GM12801 (cell line): Measurements from ENCODE around the gene COL5A1.

Experiments used
- CTCF ChIP-seq: IDR thresholded peaks from one replicate; pipeline ENCODE4 v1.5.1; 2011; ENCODE audit warnings: control low read depth; ENCODE audit not compliant: insufficient read length; ENCODE audit errors: extremely low read depth

The COL5A1 gene

DNA sequence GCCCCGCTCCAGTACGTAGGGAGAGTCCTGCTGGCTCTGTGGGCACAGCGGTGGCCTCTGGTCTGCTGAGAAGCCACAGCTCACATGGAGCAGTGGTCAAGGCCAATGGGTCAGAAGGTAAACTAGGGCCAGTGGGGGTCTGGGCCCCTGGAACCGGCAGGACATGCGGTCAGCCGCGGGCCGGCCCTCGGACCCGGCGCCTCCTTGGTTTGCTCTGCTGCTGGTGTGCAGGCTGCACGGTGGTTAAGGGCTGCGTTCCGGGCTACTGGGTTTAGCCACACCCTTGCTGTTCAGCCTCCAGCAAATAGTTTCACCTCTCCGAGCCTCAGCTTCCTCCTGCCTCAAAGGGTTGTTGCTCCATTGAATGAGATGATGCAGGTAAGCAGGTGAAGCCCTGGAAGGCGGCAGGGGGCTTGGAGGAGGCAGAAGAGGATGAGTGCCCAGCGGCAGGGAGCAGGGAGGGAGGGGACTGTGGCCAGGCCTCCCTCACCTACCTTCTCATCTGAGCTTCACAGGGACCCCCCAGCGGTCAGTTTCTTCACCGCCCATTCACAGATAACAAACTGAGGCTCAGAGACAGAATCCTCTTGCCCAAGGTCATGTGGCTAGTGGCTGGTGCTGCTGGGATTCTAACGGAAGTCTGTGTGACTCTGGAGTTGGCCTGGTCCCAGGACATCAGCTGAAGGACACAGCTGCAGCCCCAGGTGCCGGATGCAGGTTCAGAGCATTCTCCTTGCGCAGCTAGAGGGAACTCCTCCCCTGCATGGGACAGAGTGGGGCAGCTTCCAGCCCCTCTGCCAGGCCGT, 3.7 kb upstream of the COL5A1 start:
- no peak for TF ChIP-seq CTCF

DNA sequence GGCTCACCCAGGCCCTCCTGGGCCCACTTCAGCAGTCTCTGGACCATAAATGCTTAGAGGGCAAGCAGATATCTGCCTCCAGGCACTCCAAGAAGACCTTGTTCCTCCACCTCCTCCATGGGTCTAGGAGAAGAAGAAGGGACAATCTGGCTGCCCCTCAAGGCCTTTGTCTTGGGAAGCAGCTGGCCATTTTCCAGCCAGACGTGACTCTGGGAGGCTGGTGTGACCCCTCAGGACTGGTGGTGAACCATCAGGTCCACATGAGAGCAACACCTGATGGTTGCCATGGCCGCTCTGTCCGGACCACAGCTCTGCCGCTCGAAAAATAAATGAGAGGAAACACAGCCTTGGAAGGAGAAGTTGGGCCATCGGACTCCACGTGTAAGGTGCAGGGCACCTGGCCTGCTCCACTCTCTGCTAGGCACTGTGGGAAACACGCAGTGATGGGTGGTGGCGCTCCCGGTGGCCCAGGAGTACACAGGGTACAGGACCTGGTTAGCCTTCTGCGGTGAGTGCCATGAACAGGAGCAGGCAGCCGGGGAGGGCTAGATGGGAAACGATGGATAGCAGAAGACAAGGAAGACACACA, 3.0 kb upstream of the COL5A1 start:
- TF ChIP-seq CTCF: no peak

- TF ChIP-seq CTCF: no peak
Observed at GRCh38 chr9:134639994-134640393, 1.6 kb upstream of the COL5A1 start.

DNA sequence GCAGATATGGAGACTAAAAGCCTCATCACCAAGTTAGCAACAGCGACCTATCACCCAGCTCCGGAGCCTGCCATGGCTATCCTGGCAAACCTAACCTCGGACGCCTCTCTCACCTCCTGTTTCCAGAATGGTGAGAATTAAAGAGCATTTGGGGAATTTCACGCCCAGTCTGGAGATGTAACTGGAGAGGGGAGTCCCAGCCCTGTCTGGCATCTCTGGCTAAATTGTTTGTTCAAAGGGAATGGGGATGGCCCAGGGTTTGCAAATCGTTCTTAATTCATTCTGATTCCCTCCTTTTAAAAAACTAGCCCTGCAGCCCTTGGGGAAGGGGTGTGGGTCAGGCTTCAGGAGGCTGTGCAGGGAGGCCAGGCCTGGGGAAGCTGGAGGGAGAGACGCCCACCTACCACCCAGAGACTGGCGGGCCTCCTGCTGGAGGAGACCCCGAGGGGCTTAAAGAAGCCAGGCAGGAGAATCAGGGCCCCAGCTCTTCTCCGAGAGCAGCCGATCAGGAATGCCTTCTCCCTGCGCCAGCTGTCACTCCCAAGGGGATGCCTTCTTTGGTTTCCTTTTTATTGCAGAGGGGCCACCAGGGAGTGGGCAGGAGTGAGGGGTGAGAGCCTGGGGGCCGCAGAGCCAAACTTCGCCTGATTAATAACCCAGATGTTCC, 964 bp upstream of the COL5A1 start:
- no peak for TF ChIP-seq CTCF

- no peak for TF ChIP-seq CTCF
Observed at GRCh38 chr9:134641990-134642384, 384 bp downstream of the COL5A1 start.

- TF ChIP-seq CTCF: no peak
Observed at GRCh38 chr9:134642385-134643181, 980 bp downstream of the COL5A1 start.

- no peak for TF ChIP-seq CTCF
Observed at GRCh38 chr9:134643222-134643671, 1.6 kb downstream of the COL5A1 start.
